ENCODE data around the gene FAM131A.

Gene FAM131A

DNA sequence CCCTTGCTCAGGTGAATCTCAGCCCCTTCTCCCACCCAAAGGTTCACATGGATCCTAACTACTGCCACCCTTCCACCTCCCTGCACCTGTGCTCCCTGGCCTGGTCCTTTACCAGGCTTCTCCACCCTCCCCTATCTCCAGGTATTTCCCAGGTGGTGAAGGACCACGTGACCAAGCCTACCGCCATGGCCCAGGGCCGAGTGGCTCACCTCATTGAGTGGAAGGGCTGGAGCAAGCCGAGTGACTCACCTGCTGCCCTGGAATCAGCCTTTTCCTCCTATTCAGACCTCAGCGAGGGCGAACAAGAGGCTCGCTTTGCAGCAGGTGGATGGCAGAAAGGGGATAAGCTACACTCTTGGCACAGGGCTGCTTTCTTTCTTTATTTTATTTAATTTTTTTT, 4.5 kb downstream of the FAM131A start:
- no peak for DNase-seq (ENCODE audit: low spot score)

DNA sequence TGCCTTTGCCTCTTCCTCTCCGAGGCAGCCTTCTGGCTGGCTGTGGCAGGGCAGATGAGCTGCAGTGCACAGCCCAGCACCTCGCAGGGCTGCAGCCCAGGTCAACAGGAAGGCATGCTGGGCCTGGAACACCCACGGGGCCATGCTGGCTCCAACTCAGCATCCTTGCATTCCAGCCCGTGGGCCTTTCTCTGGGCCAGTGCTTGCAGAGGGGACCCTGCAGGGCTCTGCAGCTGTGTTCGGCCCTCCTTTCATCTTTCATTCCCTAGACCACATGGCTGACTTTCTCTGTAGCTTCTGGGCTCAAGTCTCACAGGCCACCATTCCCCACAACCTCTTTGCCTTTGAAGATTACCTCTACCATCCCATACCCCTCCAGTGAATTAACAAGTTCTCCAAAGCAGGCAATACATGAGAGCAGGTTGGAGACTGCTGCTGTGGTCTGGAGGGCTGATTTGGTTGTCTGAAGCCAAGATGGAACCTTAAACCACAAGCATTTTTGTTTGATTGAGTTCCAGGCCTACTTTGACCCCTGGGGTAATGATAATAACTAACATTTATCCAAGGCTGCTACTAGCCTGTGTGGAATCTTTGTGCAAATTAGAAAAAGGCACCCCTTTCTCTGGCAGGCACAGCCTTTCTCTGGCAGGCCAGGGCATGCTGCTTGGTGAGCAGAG, 5.9 kb downstream of the FAM131A start:
- DNase-seq (ENCODE audit: low spot score), result no peak

DNA sequence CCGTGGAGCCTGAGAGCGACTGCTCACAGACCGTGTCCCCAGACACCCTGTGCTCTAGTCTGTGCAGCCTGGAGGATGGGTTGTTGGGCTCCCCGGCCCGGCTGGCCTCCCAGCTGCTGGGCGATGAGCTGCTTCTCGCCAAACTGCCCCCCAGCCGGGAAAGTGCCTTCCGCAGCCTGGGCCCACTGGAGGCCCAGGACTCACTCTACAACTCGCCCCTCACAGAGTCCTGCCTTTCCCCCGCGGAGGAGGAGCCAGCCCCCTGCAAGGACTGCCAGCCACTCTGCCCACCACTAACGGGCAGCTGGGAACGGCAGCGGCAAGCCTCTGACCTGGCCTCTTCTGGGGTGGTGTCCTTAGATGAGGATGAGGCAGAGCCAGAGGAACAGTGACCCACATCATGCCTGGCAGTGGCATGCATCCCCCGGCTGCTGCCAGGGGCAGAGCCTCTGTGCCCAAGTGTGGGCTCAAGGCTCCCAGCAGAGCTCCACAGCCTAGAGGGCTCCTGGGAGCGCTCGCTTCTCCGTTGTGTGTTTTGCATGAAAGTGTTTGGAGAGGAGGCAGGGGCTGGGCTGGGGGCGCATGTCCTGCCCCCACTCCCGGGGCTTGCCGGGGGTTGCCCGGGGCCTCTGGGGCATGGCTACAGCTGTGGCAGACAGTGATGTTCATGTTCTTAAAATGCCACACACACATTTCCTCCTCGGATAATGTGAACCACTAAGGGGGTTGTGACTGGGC, 7.3 kb downstream of the FAM131A start:
- DNase-seq (ENCODE audit: low spot score), result no peak

DNA sequence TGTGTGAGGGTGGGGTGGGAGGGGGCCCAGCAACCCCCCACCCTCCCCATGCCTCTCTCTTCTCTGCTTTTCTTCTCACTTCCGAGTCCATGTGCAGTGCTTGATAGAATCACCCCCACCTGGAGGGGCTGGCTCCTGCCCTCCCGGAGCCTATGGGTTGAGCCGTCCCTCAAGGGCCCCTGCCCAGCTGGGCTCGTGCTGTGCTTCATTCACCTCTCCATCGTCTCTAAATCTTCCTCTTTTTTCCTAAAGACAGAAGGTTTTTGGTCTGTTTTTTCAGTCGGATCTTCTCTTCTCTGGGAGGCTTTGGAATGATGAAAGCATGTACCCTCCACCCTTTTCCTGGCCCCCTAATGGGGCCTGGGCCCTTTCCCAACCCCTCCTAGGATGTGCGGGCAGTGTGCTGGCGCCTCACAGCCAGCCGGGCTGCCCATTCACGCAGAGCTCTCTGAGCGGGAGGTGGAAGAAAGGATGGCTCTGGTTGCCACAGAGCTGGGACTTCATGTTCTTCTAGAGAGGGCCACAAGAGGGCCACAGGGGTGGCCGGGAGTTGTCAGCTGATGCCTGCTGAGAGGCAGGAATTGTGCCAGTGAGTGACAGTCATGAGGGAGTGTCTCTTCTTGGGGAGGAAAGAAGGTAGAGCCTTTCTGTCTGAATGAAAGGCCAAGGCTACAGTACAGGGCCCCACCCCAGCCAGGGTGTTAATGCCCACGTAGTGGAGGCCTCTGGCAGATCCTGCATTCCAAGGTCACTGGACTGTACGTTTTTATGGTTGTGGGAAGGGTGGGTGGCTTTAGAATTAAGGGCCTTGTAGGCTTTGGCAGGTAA, 8.1 kb downstream of the FAM131A start:
- DNase-seq (ENCODE audit: low spot score), result peak; percentile 89

DNA sequence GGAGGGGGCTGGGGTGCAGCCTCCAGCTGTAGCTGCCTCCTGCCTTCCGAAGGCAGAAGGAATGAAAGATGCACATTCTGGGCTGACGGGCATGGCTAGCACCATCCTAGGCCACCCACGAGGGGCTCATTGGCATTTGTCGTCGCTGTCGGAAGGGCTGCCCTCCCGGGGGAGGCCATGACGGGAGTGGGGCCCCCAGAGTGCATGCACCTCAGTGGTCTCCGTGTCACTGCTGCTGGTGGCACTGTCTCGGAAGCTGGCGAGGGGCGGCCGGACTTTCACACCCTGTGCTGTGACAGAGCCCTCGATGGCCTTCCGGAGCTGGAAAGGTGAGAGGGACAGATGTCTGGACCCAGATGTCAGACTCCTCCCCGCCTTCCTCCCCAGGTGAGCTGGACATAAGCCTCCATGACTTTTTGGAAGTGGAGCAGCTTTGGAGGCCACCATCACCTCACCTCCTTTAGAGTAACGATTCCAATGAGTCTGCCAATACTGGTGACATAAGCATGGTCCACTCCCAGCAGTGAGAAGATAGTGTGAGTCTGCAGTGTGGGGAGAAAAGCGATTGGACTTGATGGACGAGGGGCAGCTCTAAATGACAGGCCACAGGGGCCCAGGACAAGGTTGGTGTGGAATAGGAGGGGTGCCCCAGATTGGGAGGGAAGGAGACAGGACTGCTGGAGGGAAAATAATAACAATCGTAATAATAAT, 9.2 kb downstream of the FAM131A start:
- no peak for DNase-seq (ENCODE audit: low spot score)

DNA sequence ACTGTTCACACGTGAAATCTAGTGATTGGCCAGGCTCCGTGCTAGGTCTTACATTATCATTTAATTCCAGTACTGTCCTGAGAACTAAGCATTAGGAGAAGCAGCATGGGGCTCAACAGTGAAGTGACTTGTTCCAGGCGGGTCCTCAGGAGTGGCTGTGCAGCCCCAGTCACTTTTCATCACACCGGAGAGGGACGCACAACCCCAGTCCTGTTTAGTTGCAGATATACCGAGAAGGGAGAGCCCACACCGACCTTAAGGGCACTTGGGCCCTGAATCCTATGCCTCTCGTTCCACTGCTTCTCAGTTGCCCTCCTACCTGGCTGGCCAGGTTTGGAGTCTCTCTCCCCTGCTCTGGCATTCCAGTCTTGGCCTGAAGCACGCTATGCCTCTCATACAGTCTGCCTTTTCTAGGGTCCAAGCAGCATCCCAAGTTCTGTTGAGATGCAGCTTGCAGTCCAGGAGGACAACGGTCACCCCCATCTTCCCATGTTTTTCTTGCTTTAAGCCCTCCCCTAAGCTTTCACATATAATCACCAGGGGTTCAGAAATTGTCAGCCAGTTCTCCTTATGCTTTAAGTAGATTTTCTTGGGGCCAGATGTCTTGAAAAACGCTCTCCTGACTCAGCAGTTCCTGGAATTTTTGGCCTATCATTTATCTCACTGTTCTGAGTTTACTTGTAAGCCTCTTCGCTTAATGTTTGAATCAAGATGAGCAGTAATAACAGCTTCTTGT, 10.1 kb downstream of the FAM131A start:
- no peak for DNase-seq (ENCODE audit: low spot score)

DNA sequence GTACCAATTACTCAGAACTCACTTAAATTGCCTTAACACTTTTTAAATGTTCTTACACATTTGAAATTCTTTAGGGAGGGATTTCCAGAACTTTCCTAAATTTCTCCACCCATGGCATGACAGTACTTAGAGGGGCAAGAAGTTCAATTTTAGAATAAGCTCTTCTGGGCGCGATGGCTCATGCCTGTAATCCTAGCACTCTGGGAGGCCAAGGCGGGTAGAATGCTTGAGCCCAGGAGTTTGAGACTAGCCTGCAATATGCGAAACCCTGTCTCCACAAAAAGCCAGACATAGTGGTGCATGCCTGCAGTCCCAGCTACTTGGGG, 10.6 kb downstream of the FAM131A start:
- DNase-seq (ENCODE audit: low spot score), result no peak

DNA sequence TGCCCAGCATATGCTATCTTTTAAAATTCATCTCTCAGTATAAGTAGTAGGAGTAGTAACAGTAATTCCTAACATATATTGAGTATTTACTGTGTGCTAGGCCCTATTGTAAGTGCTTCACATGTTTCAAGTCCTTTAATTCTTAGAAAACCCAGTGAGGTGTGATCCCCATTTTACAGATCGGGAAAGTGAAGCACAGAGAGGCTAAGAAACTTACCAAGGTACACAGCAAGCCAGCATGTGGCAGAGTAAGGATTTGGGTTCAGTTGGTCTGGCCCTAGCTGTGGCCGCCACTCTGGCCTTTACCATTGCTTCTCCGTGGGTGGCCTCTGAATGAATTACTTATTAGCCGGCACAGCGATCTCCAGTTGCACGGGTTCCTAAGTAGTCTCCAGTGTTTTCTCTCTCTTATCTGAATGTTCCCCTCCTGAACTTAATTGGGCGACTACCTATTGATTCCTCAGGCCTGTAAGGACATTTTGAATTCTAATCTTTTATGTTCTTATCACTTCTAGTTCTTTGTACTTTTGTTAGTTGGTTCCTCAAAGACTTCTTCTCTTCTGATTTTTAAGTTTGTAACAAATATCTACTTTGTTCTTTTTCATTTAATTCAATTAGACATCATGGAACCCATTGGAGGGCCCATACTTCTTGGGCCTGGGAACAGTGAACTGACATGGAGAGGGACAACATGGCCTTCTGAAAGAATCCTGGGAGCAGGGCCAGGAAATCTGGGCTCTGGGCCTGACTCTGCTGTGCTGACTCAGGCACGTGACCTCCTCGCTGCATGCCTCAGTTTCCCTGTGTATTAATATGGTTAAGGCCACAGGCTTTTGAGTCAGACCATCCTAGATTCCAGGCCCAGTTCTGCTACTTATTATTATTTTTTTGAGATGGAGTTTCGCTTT, 12.4 kb downstream of the FAM131A start:
- DNase-seq (ENCODE audit: low spot score), result no peak

DNA sequence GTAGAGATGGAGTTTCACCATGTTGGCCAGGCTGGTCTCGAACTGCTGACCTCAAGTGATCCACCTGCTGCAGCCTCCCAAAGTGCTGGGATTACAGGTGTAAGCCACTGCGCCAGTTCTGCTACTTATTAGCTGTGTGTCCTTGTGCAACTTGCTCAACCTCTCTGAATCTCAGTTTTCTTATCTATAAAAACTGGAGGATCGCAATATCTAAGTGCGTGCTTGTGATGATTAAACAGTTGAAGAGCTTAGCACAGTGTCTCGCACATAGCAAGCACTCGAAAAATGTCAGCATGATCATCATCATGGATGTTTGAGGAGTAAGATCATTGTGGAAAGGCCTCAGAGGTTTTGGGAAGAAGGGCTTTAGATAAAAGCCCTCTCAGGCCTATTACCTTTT, 13.2 kb downstream of the FAM131A start:
- no peak for DNase-seq (ENCODE audit: low spot score)

DNA sequence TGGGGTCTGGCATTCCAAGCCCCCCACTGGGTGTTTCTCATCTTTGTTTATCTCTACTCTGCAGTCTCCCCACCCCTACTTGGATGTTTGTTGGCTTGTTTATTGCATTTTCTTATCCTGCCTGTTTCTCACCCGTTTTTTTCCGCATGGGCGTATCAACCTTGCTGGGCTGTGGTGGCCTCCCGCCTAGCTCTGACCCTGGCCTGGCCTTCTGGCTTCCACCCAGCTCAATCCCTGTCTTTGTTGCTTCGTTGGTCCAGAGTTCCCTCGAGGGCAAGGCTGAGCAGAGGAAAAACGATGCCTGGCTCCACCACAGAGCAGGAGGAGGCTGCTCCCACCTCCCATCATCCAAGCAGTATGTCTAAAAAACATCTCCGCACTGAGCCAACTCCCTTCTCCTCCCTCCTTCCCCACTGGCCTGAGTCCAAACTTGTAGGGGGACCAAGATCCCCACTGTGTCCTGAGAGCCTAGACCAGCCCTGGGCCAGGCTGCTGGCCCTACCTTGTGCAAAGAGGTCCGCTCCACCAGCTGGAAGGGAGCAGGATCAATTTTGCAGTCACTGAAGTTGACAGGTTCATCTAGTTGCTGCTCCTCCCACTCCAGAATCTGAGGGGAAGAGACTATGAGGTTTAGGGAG, 14.2 kb downstream of the FAM131A start:
- no peak for DNase-seq (ENCODE audit: low spot score)

DNA sequence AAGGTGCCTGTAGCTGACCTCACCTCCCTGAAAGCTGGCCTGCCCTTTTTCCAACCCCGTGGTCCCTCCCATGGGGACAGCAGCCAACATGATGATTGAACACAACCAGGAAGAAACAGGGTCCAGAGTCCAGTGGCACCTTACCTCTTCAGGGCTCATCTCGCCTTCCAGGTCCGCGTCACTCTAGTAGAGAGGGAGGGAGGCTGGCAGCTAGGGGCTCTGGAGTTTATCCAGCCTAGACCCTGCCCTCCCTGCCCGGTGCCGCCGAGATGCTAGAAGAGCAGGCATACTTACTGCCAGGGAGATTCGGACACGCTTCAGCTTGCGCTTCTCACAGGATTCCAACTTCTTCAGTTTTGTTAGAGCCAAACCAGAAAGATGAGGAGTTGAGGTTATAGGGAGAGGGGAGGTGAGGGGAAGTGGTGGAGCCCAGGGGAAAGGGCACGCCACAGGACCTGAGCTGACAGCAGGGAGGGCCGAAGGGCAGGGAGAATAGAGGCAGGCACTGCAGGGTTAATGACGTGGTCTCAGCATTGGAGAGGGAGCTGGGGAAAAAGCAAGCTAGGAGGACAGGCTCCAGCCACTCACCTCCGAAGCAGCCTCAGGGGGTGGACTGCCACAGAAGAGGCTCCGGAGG, 14.9 kb downstream of the FAM131A start:
- no peak for DNase-seq (ENCODE audit: low spot score)

DNA sequence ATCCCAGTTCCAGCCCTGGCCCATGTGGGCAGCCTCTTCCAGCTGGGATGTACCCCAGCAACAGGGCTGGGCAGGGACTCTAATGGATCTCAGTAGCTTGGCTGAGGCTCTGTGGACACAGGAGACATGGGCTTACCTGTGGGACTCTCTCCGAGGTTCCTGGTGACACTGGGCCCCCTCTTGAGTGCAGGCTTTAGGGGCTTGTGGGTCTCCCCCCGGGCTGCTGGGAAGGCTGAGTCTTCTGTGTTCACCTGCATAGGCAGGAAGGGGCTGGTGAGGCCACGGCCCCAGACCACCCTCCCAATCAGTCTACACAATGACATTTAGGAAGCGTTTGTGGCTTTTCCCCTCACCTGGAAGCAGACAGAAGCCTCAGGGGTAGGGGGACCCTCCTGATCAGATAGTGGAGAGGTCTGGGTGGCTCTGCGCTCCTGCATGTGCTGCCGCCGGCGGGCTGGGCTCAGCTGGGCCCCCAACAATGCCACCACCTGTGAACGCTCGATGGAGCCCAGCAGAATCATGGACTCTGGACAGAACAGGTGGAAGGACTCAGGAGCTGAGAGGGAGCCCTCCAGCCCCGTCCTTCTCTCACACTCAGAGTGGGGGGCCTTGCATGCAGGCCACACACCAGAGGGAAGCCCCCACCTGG, 15.6 kb downstream of the FAM131A start:
- no peak for DNase-seq (ENCODE audit: low spot score)

DNA sequence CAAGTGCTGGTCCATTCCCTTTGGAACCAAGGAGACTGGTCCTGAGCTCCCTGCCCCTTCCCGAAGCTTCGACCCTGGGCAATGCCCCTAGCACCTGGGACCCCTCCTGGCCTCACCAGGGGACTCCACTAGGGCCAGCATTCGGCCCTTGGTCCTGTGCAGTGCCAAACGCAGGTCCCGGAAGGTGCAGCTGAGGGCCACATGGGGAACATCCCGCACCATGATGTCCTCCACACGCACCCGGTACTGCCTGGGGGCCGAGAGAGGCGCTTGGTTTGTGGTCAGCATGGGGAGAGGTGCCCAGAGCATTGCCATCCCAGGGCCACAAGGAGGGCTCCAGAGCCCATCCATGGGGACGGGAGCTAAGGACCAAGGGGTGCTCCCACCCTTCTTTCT, 16.1 kb downstream of the FAM131A start:
- DNase-seq (ENCODE audit: low spot score), result no peak

DNA sequence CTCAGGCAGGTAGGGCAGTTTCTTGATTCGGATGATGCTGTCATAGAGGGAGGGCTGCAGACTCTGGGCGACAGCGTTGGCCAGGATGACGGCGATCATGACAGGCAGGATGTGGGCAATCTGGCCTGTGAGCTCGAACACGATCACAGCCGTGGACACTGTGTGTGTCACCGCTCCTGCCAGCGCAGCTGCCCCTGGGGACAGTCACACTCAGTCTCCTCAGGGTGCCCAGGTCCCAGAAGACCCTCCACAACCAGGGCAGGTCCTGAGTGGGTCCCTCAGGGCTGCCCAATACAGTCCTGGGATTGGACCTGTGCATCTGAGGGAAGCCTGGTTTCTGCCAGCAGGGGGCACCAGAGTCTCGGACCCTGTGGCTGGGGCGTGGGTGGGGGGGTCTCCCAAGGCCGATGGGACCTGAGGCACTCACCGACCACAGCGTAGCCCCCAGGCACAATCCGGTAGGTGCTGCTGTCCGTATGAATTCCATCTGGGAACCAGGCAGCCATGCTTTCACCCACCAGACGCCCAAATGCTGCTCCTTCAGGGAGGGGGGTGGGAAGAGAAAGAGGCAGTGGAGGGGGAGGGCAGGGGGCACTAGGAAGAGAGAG, 16.8 kb downstream of the FAM131A start:
- DNase-seq (ENCODE audit: low spot score), result peak; percentile 65

DNA sequence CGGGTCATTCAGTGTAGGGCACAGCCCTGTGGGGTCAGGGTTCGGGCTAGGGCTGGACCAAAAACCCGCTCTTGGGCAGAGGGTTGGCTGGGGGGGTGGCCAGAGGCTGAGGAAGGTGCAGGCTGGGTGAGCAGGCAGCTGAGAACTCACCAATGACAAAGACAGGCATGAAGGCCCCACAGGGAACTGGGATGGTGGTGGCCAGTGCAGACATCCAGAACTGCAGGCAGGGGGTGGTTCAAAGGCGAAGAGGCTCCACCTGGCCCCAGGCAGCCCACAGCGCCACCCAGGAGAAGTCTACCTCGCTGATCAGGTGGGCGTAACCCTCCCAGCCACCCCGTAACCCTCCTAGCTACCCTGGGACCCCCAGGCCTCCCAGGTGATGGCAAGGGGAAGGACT, 17.4 kb downstream of the FAM131A start:
- no peak for DNase-seq (ENCODE audit: low spot score)

DNA sequence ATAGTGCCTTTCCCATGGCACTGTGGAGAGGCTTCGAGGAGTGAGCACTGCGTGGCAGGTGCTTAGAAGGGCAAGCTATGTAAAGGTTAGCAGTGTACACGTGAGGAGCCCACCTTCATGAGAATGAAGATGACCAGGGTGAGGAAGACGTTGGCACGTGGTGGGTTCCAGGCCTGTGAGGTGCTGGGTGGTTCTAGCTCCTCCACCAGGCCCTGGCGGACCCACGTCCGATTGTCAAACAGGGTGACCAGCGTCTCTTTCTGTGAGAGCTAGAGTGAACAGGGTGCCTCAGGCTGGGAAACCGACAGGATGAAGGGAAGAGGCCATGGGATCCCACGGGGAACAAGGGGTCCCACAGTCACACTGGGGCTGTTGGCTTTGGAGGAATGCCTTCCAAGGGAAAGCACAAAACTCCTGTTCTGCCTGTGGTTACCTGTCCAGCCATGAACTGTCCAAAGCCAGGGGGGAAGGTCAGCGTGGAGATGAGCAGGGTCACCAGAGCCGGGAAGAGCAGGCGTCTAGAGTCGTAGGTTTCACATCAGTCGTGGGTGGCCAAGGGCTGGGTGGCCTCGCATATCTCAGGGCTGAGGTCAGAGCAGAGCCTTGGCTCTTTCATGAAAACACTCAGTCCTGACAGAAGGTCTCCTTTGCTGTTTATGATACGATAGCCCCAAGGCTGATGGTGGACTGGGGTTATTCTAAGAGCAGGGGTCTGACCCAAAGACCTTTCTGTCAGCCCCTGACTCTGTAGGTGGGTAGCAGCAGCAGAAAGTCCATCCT, 18.1 kb downstream of the FAM131A start:
- no peak for DNase-seq (ENCODE audit: low spot score)

DNA sequence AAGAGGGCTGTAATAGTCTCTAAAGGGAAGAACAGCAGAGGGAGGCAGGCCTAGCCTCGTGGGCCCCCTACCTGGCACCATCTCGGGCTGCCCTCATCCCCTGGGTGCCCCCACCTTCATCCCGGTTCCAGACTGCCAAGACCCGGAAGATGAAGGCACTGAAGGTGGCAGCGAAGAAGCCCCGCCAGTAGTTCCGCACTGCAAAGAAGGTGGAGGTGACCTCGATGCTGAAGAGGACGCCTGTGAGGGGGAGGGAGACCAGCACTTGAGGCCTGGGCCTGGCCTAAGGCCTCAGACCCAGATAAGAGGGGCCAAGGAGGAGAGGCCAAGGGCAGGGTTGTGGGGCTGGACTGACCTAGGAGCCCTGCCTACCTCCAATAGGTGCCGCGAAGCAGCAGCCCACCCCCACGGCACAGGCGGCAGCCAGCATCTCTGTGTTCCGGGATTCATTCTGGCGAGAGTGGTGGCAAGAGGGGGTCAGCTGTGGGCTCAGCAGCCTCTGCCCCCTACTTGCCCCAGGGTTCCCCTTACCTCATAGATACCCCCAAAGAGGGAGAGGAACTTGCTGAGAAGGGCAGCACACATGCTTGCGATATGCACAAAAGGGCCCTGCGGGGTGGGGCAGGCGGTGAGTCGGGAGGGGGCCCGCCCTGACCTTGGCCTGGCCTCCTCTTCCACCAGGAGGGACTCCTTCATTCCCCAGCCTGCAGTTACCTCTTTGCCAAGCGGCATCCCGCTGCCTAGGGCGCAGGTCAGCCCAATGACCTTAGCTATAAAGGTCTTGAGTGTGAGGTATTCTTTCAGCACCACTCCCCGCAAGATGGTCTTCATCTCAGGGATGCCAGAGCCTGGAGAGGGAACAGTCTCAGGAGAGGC, 20.1 kb downstream of the FAM131A start:
- no peak for DNase-seq (ENCODE audit: low spot score)

Data from hepatic stellate cell (primary cell).